Measurements from ENCODE around the gene SLC28A3. TPM values are rescaled to one million over a fixed set of nuclear protein-coding genes. Genes with fewer than 3 reads are reported as not detected.

Gene SLC28A3
- total RNA-seq, 1 donor from 2014 or later: not detected

DNA sequence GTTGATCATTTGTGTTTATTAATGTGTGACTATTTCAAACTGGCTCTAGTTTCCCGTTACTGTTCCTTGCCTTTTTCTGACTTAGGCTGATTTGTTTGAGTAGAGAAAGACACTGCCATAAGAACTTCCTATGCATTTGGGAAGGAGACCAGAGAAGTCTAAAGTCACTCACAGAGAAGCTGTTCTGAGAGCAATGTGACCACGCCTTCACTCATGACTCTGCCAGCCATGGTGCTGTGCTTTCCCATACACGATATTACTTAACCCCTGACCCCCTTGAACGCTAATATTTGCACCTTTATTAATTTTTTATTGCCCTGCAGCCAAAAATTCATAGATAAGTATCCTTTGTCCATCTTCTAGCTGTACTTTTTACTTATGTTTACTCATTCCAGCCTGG lies 20.9 kb downstream of the SLC28A3 start:
- Mint-ChIP-seq H3K9me3 (ENCODE audit: unreplicated experiment) (no peaks in the 10 kb centered on the region), H3K36me3 (ENCODE audit: unreplicated experiment) (no peaks in the 10 kb centered on the region), H3K4me3 (ENCODE audit: unreplicated experiment) (no peak overlapping the region), H3K4me1 (ENCODE audit: unreplicated experiment) (peaks cover 32% of the 10 kb centered on the region), H3K27ac (ENCODE audit: unreplicated experiment) (no peak overlapping the region), H3K27me3 (ENCODE audit: unreplicated experiment) (no peaks in the 10 kb centered on the region)
- TF ChIP-seq, protein P1, sequence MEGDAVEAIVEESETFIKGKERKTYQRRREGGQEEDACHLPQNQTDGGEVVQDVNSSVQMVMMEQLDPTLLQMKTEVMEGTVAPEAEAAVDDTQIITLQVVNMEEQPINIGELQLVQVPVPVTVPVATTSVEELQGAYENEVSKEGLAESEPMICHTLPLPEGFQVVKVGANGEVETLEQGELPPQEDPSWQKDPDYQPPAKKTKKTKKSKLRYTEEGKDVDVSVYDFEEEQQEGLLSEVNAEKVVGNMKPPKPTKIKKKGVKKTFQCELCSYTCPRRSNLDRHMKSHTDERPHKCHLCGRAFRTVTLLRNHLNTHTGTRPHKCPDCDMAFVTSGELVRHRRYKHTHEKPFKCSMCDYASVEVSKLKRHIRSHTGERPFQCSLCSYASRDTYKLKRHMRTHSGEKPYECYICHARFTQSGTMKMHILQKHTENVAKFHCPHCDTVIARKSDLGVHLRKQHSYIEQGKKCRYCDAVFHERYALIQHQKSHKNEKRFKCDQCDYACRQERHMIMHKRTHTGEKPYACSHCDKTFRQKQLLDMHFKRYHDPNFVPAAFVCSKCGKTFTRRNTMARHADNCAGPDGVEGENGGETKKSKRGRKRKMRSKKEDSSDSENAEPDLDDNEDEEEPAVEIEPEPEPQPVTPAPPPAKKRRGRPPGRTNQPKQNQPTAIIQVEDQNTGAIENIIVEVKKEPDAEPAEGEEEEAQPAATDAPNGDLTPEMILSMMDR (IDR thresholded peaks at IDR 0.05): no peak
- DNase-seq (ENCODE audit: extremely low spot score, unreplicated experiment): no peak

DNA sequence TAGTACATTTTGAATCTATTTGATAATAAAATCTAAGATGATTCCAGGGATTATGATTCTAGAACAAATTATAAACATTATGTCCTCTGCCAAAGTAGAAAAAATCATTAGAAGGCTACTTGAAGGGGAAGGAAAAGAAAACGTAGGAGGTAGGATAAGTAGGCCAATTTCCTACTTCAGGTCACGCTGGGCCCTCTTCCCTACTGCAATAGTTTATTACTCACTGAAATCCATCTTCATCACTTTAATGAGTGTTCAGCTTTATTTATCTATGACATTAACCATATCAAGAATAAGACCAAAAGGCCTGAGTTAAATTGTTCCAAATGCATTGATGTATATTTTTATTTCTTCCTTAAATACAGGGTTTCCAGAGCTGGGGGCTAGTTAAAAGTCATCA lies 21.6 kb downstream of the SLC28A3 start:
- H3K4me1 Mint-ChIP-seq (ENCODE audit: unreplicated experiment): peaks cover 30% of the 10 kb centered on the region
- TF ChIP-seq, protein P1 (IDR thresholded peaks at IDR 0.05): no peak
- no peaks in the 10 kb centered on the region for H3K27me3 Mint-ChIP-seq (ENCODE audit: unreplicated experiment)
- no peak overlapping the region for H3K4me3 Mint-ChIP-seq (ENCODE audit: unreplicated experiment)
- no peak for DNase-seq (ENCODE audit: extremely low spot score, unreplicated experiment)
- no peaks in the 10 kb centered on the region for H3K36me3 Mint-ChIP-seq (ENCODE audit: unreplicated experiment)
- no peaks in the 10 kb centered on the region for H3K9me3 Mint-ChIP-seq (ENCODE audit: unreplicated experiment)
- H3K27ac Mint-ChIP-seq (ENCODE audit: unreplicated experiment): no peak overlapping the region

GRCh38 chr9:84317563-84317962 lies 23.0 kb downstream of the SLC28A3 start:
- no peaks in the 10 kb centered on the region for H3K9me3 Mint-ChIP-seq (ENCODE audit: unreplicated experiment)
- H3K36me3 Mint-ChIP-seq (ENCODE audit: unreplicated experiment): no peaks in the 10 kb centered on the region
- H3K27ac Mint-ChIP-seq (ENCODE audit: unreplicated experiment): no peak overlapping the region
- TF ChIP-seq, protein P1 (IDR thresholded peaks at IDR 0.05): no peak
- H3K4me1 Mint-ChIP-seq (ENCODE audit: unreplicated experiment): peaks cover 16% of the 10 kb centered on the region
- no peak for DNase-seq (ENCODE audit: extremely low spot score, unreplicated experiment)
- H3K27me3 Mint-ChIP-seq (ENCODE audit: unreplicated experiment): no peaks in the 10 kb centered on the region
- no peak overlapping the region for H3K4me3 Mint-ChIP-seq (ENCODE audit: unreplicated experiment)

DNA sequence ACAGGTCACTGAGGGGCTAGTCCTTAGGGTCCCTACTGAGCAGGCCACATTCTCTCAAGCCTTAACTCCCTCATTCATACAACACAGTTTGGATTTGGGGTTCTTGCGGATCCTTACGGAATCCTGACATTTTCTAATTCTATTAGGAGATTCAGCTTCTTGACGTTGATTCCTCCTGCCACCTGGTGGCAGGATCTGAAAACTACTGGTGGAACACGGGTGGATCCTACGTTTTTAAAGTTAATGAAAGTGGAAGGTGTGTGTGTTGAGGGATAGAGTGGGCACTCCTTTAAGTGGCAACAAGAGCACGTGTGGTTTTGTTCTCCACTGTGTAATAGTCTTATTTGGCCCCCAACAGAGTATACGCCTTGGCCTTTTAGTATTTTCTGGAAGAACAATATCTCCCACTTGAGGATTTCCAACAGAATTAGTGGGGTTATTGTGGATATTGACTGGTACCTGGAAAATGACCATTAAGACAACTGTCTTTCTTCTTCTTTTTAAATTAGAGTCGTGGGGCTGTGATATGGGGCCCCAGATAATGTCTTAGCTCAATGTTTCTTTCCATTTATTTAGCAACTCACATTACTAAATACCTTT lies 25.2 kb downstream of the SLC28A3 start:
- H3K4me3 Mint-ChIP-seq (ENCODE audit: unreplicated experiment): no peak overlapping the region
- no peaks in the 10 kb centered on the region for H3K9me3 Mint-ChIP-seq (ENCODE audit: unreplicated experiment)
- H3K27ac Mint-ChIP-seq (ENCODE audit: unreplicated experiment): no peak overlapping the region
- no peaks in the 10 kb centered on the region for H3K27me3 Mint-ChIP-seq (ENCODE audit: unreplicated experiment)
- H3K4me1 Mint-ChIP-seq (ENCODE audit: unreplicated experiment): peaks cover 10% of the 10 kb centered on the region
- no peaks in the 10 kb centered on the region for H3K36me3 Mint-ChIP-seq (ENCODE audit: unreplicated experiment)
- DNase-seq (ENCODE audit: extremely low spot score, unreplicated experiment): no peak
- TF ChIP-seq, protein P1 (IDR thresholded peaks at IDR 0.05): peak; percentile 85

GRCh38 chr9:84314306-84314705 lies 26.3 kb downstream of the SLC28A3 start:
- DNase-seq (ENCODE audit: extremely low spot score, unreplicated experiment): no peak
- TF ChIP-seq, protein P1 (IDR thresholded peaks at IDR 0.05): no peak
- no peak overlapping the region for H3K4me3 Mint-ChIP-seq (ENCODE audit: unreplicated experiment)
- H3K27me3 Mint-ChIP-seq (ENCODE audit: unreplicated experiment): no peaks in the 10 kb centered on the region
- no peak overlapping the region for H3K27ac Mint-ChIP-seq (ENCODE audit: unreplicated experiment)
- H3K4me1 Mint-ChIP-seq (ENCODE audit: unreplicated experiment): peaks cover 10% of the 10 kb centered on the region
- H3K9me3 Mint-ChIP-seq (ENCODE audit: unreplicated experiment): no peaks in the 10 kb centered on the region
- no peaks in the 10 kb centered on the region for H3K36me3 Mint-ChIP-seq (ENCODE audit: unreplicated experiment)

Measured in osteocyte (in vitro differentiated cells).